Measurements from ENCODE around the gene TP53I3.

GRCh38 chr2:24073816-24074215 is 10.8 kb downstream of the TP53I3 start:
- TF ChIP-seq CTCF (IDR thresholded peaks at IDR 0.05) = no peak
- no peak for TF ChIP-seq POLR2A (IDR thresholded peaks at IDR 0.05)

Measured in testis (tissue), 2 donors.